ENCODE data around the gene ING2. TPM values are rescaled to one million over a fixed set of nuclear protein-coding genes. Genes with fewer than 3 reads are reported as not detected.

Gene ING2
- total RNA-seq, 1 experiment from 2014 or later = 4.2 TPM

DNA sequence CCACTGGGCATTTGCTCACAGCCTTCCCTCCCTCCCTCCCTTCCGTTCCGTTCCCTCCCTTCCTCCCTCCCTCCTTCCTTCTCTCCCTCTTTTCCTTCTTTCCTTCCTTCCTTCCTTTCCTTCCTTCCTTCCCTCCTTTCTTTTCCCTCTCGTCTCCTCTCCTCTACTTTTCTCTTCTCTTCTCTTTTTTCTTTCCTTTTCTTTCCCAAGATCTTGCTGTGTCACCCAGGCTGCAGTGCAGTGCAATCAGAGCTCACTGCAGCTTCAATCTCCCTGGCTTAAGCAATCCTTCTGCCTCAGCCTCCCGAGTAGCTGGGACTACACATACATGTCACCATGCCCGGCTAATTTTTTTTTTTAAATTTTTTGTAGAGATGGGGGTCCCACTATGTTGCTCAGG is 26.7 kb upstream of the ING2 start:
- H3K79me2 ChIP-seq (ENCODE audit: insufficient read depth, low read length) = no peaks in the 10 kb centered on the region
- CTCF ChIA-PET = interaction anchor here (0.8 to 1.1 kb wide), 2 partner anchors 8 to 378 kb away, joined by 3 read pairs; no protein-coding TSS in a partner anchor
- TF ChIP-seq, protein P1, sequence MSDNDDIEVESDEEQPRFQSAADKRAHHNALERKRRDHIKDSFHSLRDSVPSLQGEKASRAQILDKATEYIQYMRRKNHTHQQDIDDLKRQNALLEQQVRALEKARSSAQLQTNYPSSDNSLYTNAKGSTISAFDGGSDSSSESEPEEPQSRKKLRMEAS (IDR thresholded peaks at IDR 0.05) = no peak
- TF ChIP-seq RAD21 (IDR thresholded peaks at IDR 0.05; ENCODE audit: low read depth) (no peak), ELF1 (IDR thresholded peaks at IDR 0.05; ENCODE audit: borderline replicate concordance, low read depth) (no peak), CBX3 (IDR thresholded peaks at IDR 0.05; ENCODE audit: low read depth) (no peak), JUND (IDR thresholded peaks at IDR 0.05) (no peak), ZNF274 (IDR thresholded peaks at IDR 0.05; ENCODE audit: low read depth, low read length) (no peak), ZFX (IDR thresholded peaks at IDR 0.05) (no peak), EZH2phosphoT487 (IDR thresholded peaks at IDR 0.05; ENCODE audit: borderline replicate concordance) (no peak), SIN3A (IDR thresholded peaks at IDR 0.05; ENCODE audit: low read depth) (no peak), CEBPB (IDR thresholded peaks at IDR 0.05; ENCODE audit: low read depth) (no peak), YY1 (IDR thresholded peaks at IDR 0.05; ENCODE audit: extremely low read depth, insufficient replicate concordance, low read depth, low read length) (no peak), FOSL1 (IDR thresholded peaks at IDR 0.05; ENCODE audit: low read depth) (no peak)
- TF ChIP-seq, protein P2, sequence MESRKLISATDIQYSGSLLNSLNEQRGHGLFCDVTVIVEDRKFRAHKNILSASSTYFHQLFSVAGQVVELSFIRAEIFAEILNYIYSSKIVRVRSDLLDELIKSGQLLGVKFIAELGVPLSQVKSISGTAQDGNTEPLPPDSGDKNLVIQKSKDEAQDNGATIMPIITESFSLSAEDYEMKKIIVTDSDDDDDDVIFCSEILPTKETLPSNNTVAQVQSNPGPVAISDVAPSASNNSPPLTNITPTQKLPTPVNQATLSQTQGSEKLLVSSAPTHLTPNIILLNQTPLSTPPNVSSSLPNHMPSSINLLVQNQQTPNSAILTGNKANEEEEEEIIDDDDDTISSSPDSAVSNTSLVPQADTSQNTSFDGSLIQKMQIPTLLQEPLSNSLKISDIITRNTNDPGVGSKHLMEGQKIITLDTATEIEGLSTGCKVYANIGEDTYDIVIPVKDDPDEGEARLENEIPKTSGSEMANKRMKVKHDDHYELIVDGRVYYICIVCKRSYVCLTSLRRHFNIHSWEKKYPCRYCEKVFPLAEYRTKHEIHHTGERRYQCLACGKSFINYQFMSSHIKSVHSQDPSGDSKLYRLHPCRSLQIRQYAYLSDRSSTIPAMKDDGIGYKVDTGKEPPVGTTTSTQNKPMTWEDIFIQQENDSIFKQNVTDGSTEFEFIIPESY (IDR thresholded peaks at IDR 0.05; ENCODE audit: extremely low read depth, insufficient replicate concordance, low read length) = no peak
- TF ChIP-seq, protein P3, sequence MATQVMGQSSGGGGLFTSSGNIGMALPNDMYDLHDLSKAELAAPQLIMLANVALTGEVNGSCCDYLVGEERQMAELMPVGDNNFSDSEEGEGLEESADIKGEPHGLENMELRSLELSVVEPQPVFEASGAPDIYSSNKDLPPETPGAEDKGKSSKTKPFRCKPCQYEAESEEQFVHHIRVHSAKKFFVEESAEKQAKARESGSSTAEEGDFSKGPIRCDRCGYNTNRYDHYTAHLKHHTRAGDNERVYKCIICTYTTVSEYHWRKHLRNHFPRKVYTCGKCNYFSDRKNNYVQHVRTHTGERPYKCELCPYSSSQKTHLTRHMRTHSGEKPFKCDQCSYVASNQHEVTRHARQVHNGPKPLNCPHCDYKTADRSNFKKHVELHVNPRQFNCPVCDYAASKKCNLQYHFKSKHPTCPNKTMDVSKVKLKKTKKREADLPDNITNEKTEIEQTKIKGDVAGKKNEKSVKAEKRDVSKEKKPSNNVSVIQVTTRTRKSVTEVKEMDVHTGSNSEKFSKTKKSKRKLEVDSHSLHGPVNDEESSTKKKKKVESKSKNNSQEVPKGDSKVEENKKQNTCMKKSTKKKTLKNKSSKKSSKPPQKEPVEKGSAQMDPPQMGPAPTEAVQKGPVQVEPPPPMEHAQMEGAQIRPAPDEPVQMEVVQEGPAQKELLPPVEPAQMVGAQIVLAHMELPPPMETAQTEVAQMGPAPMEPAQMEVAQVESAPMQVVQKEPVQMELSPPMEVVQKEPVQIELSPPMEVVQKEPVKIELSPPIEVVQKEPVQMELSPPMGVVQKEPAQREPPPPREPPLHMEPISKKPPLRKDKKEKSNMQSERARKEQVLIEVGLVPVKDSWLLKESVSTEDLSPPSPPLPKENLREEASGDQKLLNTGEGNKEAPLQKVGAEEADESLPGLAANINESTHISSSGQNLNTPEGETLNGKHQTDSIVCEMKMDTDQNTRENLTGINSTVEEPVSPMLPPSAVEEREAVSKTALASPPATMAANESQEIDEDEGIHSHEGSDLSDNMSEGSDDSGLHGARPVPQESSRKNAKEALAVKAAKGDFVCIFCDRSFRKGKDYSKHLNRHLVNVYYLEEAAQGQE (IDR thresholded peaks at IDR 0.05; ENCODE audit: low read depth) = no peak
- no peaks in the 10 kb centered on the region for H3K4me1 ChIP-seq (ENCODE audit: control insufficient read depth in 1 of 2, insufficient read depth in 2 of 2, low read length in 2 of 2)
- H3K4me2 ChIP-seq (ENCODE audit: low read length) = no peak overlapping the region
- no peak overlapping the region for H3K4me3 ChIP-seq (replicated peaks in 1 of 2; ENCODE audit: low read depth in 1 of 2, low read length in 2 of 2)
- H3K27me3 ChIP-seq (ENCODE audit: insufficient read depth, low read length) = no peaks in the 10 kb centered on the region
- no peak for ATAC-seq
- no peaks in the 10 kb centered on the region for H3K36me3 ChIP-seq (ENCODE audit: control insufficient read depth in 1 of 2, insufficient read depth in 2 of 2, low read length in 2 of 2)
- no peak for DNase-seq (ENCODE audit: low read depth, low spot score)
- POLR2A ChIA-PET = no interaction called here
- H3K27ac ChIP-seq (ENCODE audit: low read depth, low read length) = no peak overlapping the region
- H3K9me2 ChIP-seq (ENCODE audit: insufficient read depth) = no peaks in the 10 kb centered on the region
- H3K9ac ChIP-seq (ENCODE audit: low read length) = no peak overlapping the region
- no peaks in the 10 kb centered on the region for H4K20me1 ChIP-seq (ENCODE audit: insufficient read depth)
- no peak overlapping the region for H2AFZ ChIP-seq (ENCODE audit: low read depth, low read length, poor library complexity, severe bottlenecking)
- intact Hi-C loops (cut with micrococcal nuclease) = no loop called here
- H3K9me3 ChIP-seq (ENCODE audit: control insufficient read depth in 1 of 2, insufficient read depth in 1 of 2, low read depth in 1 of 2, low read length in 2 of 2) = no peaks in the 10 kb centered on the region
- BruUV-seq (replicated peaks) = no TSS peak
- RAD21 ChIA-PET (ENCODE audit: low non-redundant PET in 1 of 2, low total read pairs in 2 of 2, uncharacterized antibody in 2 of 2, unreplicated experiment in 2 of 2) = no interaction called here

All from HCT116 (cell line).